SK-N-DZ (cell line): Measurements from ENCODE around the gene GHITM.
A peak's percentile ranks its signal among the peaks of the same experiment; 100 is the strongest.
"Not testable (repeated sequence)": the region's sequence is repeated elsewhere in the genome, so short reads cannot be mapped to it uniquely, and the experiment has no call there.

Experiments used
- DNase-seq: peaks from one replicate; pipeline ENCODE4 v3.0.0-alpha.2; 2015; ENCODE audit warnings: low spot score

Gene GHITM

GRCh38 chr10:84176351-84176750, 37.0 kb downstream of the GHITM start:
- DNase-seq, result no peak

- DNase-seq, result no peak
These were observed 37.6 kb downstream of the GHITM start for GRCh38 chr10:84176836-84177474.

GRCh38 chr10:84177541-84178141, 38.3 kb downstream of the GHITM start:
- no peak for DNase-seq

- no peak for DNase-seq
These were observed 38.9 kb downstream of the GHITM start for GRCh38 chr10:84178160-84178609.

GRCh38 chr10:84179059-84179710, 39.9 kb downstream of the GHITM start:
- no peak for DNase-seq

- DNase-seq, result not testable (repeated sequence)
These were observed 41.1 kb downstream of the GHITM start for GRCh38 chr10:84180386-84180785.

GRCh38 chr10:84181631-84182030, 42.3 kb downstream of the GHITM start:
- DNase-seq, result no peak

- no peak for DNase-seq
These were observed 45.2 kb downstream of the GHITM start for GRCh38 chr10:84184517-84184916.

GRCh38 chr10:84185526-84186175, 46.3 kb downstream of the GHITM start:
- DNase-seq, result no peak

GRCh38 chr10:84188815-84189214, 49.5 kb downstream of the GHITM start:
- no peak for DNase-seq

GRCh38 chr10:84190621-84191020, 51.3 kb downstream of the GHITM start:
- no peak for DNase-seq

GRCh38 chr10:84191106-84191505, 51.8 kb downstream of the GHITM start:
- DNase-seq, result no peak

GRCh38 chr10:84193327-84193726, 54.0 kb downstream of the GHITM start:
- no peak for DNase-seq

GRCh38 chr10:84193846-84194423, 54.6 kb downstream of the GHITM start:
- DNase-seq, result no peak

- DNase-seq, result peak; percentile 50
These were observed 55.2 kb downstream of the GHITM start, which contains the start of gene CDHR1 for GRCh38 chr10:84194424-84195043. Gene CDHR1 (plus strand): TSS chr10:84194537. CDS start chr10:84194761, 224 bp downstream.

GRCh38 chr10:84195044-84195830, 55.9 kb downstream of the GHITM start:
- no peak for DNase-seq

GRCh38 chr10:84196083-84196482, 56.8 kb downstream of the GHITM start:
- peak; percentile 43 for DNase-seq

- no peak for DNase-seq
These were observed 57.6 kb downstream of the GHITM start for GRCh38 chr10:84196941-84197340.

GRCh38 chr10:84197643-84198042, 58.3 kb downstream of the GHITM start:
- DNase-seq, result no peak

- DNase-seq, result no peak
These were observed 59.1 kb downstream of the GHITM start for GRCh38 chr10:84198206-84198915.
